Gastrocnemius medialis (tissue), 4 donors: ENCODE measurements around the gene TTC4.

Experiments used
- CTCF ChIP-seq, 5 experiments: fragments of 450-650 bp in 3 of 5; fragments of 200-600 bp in 2 of 5; sonication (generic) in 2 of 5; IDR thresholded peaks in 4 of 5; conservative IDR thresholded peaks in 1 of 5; 1 replicate in 4 of 5; 2 replicates in 1 of 5; pipeline ENCODE4 v1.5.1; 2016 to 2019; ENCODE audit warnings: antibody characterized with exemption in 5 of 5, mild to moderate bottlenecking in 3 of 5, moderate library complexity in 3 of 5
- POLR2A ChIP-seq, 2 donors: fragments of 450-650 bp; IDR thresholded peaks; one replicate each; pipeline ENCODE4 v1.6.1; 2017; ENCODE audit warnings: antibody characterized with exemption in 2 of 2, mild to moderate bottlenecking in 2 of 2, moderate library complexity in 2 of 2

GRCh38 chr1:54683453-54683852 lies 32.2 kb upstream of the TTC4 start:
- TF ChIP-seq CTCF (IDR thresholded peaks at IDR 0.05 in 4 of 5, conservative IDR thresholded peaks at IDR 0.05 in 1 of 5) (no peak), POLR2A (IDR thresholded peaks at IDR 0.05) (no peak)
